HAP-1 (cell line): Measurements from ENCODE around the gene WSB1.
"Not testable (repeated sequence)": the region's sequence is repeated elsewhere in the genome, so short reads cannot be mapped to it uniquely, and the experiment has no call there.

ENCODE experiments used
- DNase-seq, 2 experiments: peaks; one replicate each; pipeline ENCODE4 v3.0.0-alpha.2; 2016 to 2020; ENCODE audit warnings: low spot score in 2 of 2
- H3K27me3 ChIP-seq: fragments of 250-450 bp; sonication (Bioruptor Pico); 2 replicates; pipeline ENCODE4 v1.5.1; 2020; ENCODE audit warnings: low read depth, mild to moderate bottlenecking, moderate library complexity
- H3K36me3 ChIP-seq: fragments of 250-450 bp; sonication (Bioruptor Pico); replicated peaks from 2 replicates; pipeline ENCODE4 v1.5.1; 2020; ENCODE audit warnings: mild to moderate bottlenecking
- H3K4me1 ChIP-seq: fragments of 250-450 bp; sonication (Bioruptor Pico); 2 replicates; pipeline ENCODE4 v1.5.1; 2020; ENCODE audit warnings: mild to moderate bottlenecking
- H3K4me3 ChIP-seq: fragments of 250-450 bp; sonication (Bioruptor Pico); 2 replicates; pipeline ENCODE4 v1.5.1; 2020; ENCODE audit warnings: mild to moderate bottlenecking, moderate library complexity
- H3K9me3 ChIP-seq: fragments of 250-450 bp; sonication (Bioruptor Pico); 2 replicates; pipeline ENCODE4 v1.5.1; 2020; ENCODE audit warnings: mild to moderate bottlenecking, moderate library complexity
- in situ Hi-C: fragments of 300-500 bp; cut with MboI; formaldehyde crosslinking; loops from 3 replicates; pipeline ENCODE4 v1.14.3; 2020; ENCODE audit warnings: low sequenced_read_pairs, inconsistent platforms, mixed read lengths

Gene WSB1

GRCh38 chr17:27293898-27294688, at the start of gene WSB1:
TSS of gene WSB1 (plus strand) at chr17:27294114. CDS start at chr17:27294396, 282 bp downstream.
- peak within 1 kb of the TSS; percentile 89 for H3K4me3 ChIP-seq
- no peaks in the 10 kb centered on the region for H3K9me3 ChIP-seq
- 0 out of 2 replicates have a peak, but pooled peaks cover 3% of the 10 kb centered on the region for H3K36me3 ChIP-seq
- in situ Hi-C loops, result no loop called here
- H3K4me1 ChIP-seq, result peaks cover 13% of the 10 kb centered on the region
- peak; percentile 83 to 93 for DNase-seq
- no peaks in the 10 kb centered on the region for H3K27me3 ChIP-seq

- no peaks in the 10 kb centered on the region for H3K36me3 ChIP-seq
- H3K27me3 ChIP-seq, result no peaks in the 10 kb centered on the region
- H3K4me1 ChIP-seq, result peaks cover 3% of the 10 kb centered on the region; the same call in 1 of the 2 replicates
- no peaks in the 10 kb centered on the region for H3K9me3 ChIP-seq
- in situ Hi-C loops, result loop anchor here (10.0 to 25.0 kb wide), 3 partner anchors 100 to 593 kb away; partner anchors contain the start of gene KSR1
- DNase-seq, result no peak
- no peak overlapping the region for H3K4me3 ChIP-seq
Observed at GRCh38 chr17:27244491-27245223, 49.3 kb upstream of the WSB1 start.

- no peak overlapping the region for H3K4me3 ChIP-seq
- peaks cover 3% of the 10 kb centered on the region; the same call in 1 of the 2 replicates for H3K4me1 ChIP-seq
- H3K27me3 ChIP-seq, result no peaks in the 10 kb centered on the region
- peak; percentile 65 to 81 for DNase-seq
- no peaks in the 10 kb centered on the region for H3K9me3 ChIP-seq
- H3K36me3 ChIP-seq, result no peaks in the 10 kb centered on the region
- in situ Hi-C loops, result loop anchor here (10.0 to 25.0 kb wide), 3 partner anchors 100 to 592 kb away; partner anchors contain the start of gene KSR1
Observed at GRCh38 chr17:27245230-27245696, 48.7 kb upstream of the WSB1 start.

GRCh38 chr17:27246537-27246936, 47.4 kb upstream of the WSB1 start:
- no peak for DNase-seq
- Histone ChIP-seq H3K4me1 (peaks cover 3% of the 10 kb centered on the region; the same call in 1 of the 2 replicates), H3K36me3 (no peaks in the 10 kb centered on the region), H3K27me3 (no peaks in the 10 kb centered on the region), H3K9me3 (no peaks in the 10 kb centered on the region), H3K4me3 (no peak overlapping the region)
- in situ Hi-C loops, result loop anchor here (10.0 to 25.0 kb wide), 3 partner anchors 98 to 591 kb away; partner anchors contain the start of gene KSR1

GRCh38 chr17:27247071-27247957, 46.6 kb upstream of the WSB1 start:
- in situ Hi-C loops, result loop anchor here (10.0 to 25.0 kb wide), 3 partner anchors 97 to 590 kb away; partner anchors contain the start of gene KSR1
- Histone ChIP-seq H3K27me3 (no peaks in the 10 kb centered on the region), H3K36me3 (no peaks in the 10 kb centered on the region), H3K9me3 (no peaks in the 10 kb centered on the region; the same call in 1 of the 2 replicates), H3K4me3 (no peak overlapping the region), H3K4me1 (peaks cover 3% of the 10 kb centered on the region; the same call in 1 of the 2 replicates)
- peak in 1 of 2 experiments; percentile 20 for DNase-seq

GRCh38 chr17:27247958-27248342, 46.0 kb upstream of the WSB1 start:
- H3K27me3 ChIP-seq, result no peaks in the 10 kb centered on the region
- in situ Hi-C loops, result loop anchor here (10.0 to 25.0 kb wide), 3 partner anchors 97 to 589 kb away; partner anchors contain the start of gene KSR1
- DNase-seq, result no peak

GRCh38 chr17:27250791-27251190, 43.1 kb upstream of the WSB1 start:
- H3K36me3 ChIP-seq, DNase-seq, H3K4me1 ChIP-seq, H3K9me3 ChIP-seq, H3K4me3 ChIP-seq, in situ Hi-C loops, H3K27me3 ChIP-seq: not testable (repeated sequence)

More at GRCh38 chr17:27247958-27248342, 46.0 kb upstream of the WSB1 start:
- Histone ChIP-seq H3K9me3 (no peaks in the 10 kb centered on the region; the same call in 1 of the 2 replicates), H3K4me1 (peaks cover 3% of the 10 kb centered on the region; the same call in 1 of the 2 replicates), H3K4me3 (no peak overlapping the region), H3K36me3 (no peaks in the 10 kb centered on the region)

GRCh38 chr17:27254802-27255201, 39.1 kb upstream of the WSB1 start:
- DNase-seq, H3K4me3 ChIP-seq, H3K9me3 ChIP-seq, H3K36me3 ChIP-seq, H3K27me3 ChIP-seq, in situ Hi-C loops, H3K4me1 ChIP-seq: not testable (repeated sequence)

- no peak for DNase-seq
- Histone ChIP-seq H3K9me3 (no peaks in the 10 kb centered on the region; the same call in 1 of the 2 replicates), H3K27me3 (no peaks in the 10 kb centered on the region), H3K36me3 (no peaks in the 10 kb centered on the region), H3K4me1 (no peaks in the 10 kb centered on the region), H3K4me3 (no peak overlapping the region)
- in situ Hi-C loops, result no loop called here
Observed at GRCh38 chr17:27256225-27257030, 37.5 kb upstream of the WSB1 start.

GRCh38 chr17:27257031-27257357, 36.9 kb upstream of the WSB1 start:
- Histone ChIP-seq H3K4me1 (no peaks in the 10 kb centered on the region), H3K27me3 (no peaks in the 10 kb centered on the region), H3K9me3 (no peaks in the 10 kb centered on the region; the same call in 1 of the 2 replicates), H3K36me3 (no peaks in the 10 kb centered on the region), H3K4me3 (no peak overlapping the region)
- in situ Hi-C loops, result no loop called here
- no peak for DNase-seq

GRCh38 chr17:27259356-27259755, 34.6 kb upstream of the WSB1 start:
- no peaks in the 10 kb centered on the region for H3K9me3 ChIP-seq
- H3K4me3 ChIP-seq, result no peak overlapping the region
- no peaks in the 10 kb centered on the region for H3K36me3 ChIP-seq
- DNase-seq, result no peak
- no peaks in the 10 kb centered on the region for H3K4me1 ChIP-seq
- no peaks in the 10 kb centered on the region for H3K27me3 ChIP-seq
- in situ Hi-C loops, result no loop called here

- no peaks in the 10 kb centered on the region for H3K4me1 ChIP-seq
- no peaks in the 10 kb centered on the region for H3K36me3 ChIP-seq
- no peak overlapping the region for H3K4me3 ChIP-seq
- H3K27me3 ChIP-seq, result 0 out of 2 replicates have a peak, but pooled peaks cover 2% of the 10 kb centered on the region
- in situ Hi-C loops, result no loop called here
- no peak for DNase-seq
- no peaks in the 10 kb centered on the region for H3K9me3 ChIP-seq
Observed at GRCh38 chr17:27263386-27263785, 30.5 kb upstream of the WSB1 start.
